HG02610 (cell line): ENCODE results near the gene TUBB8B.
"Not testable (repeated sequence)": the region's sequence is repeated elsewhere in the genome, so short reads cannot be mapped to it uniquely, and the experiment has no call there.

Experiments used
- ATAC-seq: cut with Tn5 transposase; IDR thresholded peaks from one replicate; pipeline ENCODE4 v1.9.1; 2021; ENCODE audit warnings: mild to moderate bottlenecking, moderate library complexity; ENCODE audit not compliant: unreplicated experiment

TUBB8B gene

GRCh38 chr18:49176-49665 is at the start of gene TUBB8B:
TSS of gene TUBB8B (minus strand) at chr18:49615. CDS start at chr18:49557, 58 bp downstream.
- ATAC-seq, result not testable (repeated sequence)

GRCh38 chr18:97252-97914 is 48.0 kb upstream of the TUBB8B start:
- ATAC-seq, result not testable (repeated sequence)

- not testable (repeated sequence) for ATAC-seq
These were observed 47.3 kb upstream of the TUBB8B start for GRCh38 chr18:96767-97131.

GRCh38 chr18:96101-96766 is 46.8 kb upstream of the TUBB8B start:
- ATAC-seq, result not testable (repeated sequence)

- not testable (repeated sequence) for ATAC-seq
These were observed 46.2 kb upstream of the TUBB8B start for GRCh38 chr18:95580-95979.

GRCh38 chr18:93897-94408 is 44.5 kb upstream of the TUBB8B start:
- ATAC-seq, result not testable (repeated sequence)

- not testable (repeated sequence) for ATAC-seq
These were observed 42.1 kb upstream of the TUBB8B start for GRCh38 chr18:91561-91960.

GRCh38 chr18:90396-91193 is 41.2 kb upstream of the TUBB8B start:
- ATAC-seq, result not testable (repeated sequence)

- ATAC-seq, result not testable (repeated sequence)
These were observed 39.7 kb upstream of the TUBB8B start for GRCh38 chr18:89124-89523.

- ATAC-seq, result not testable (repeated sequence)
These were observed 35.4 kb upstream of the TUBB8B start for GRCh38 chr18:84801-85200.

- not testable (repeated sequence) for ATAC-seq
These were observed 33.3 kb upstream of the TUBB8B start for GRCh38 chr18:82626-83209.

- not testable (repeated sequence) for ATAC-seq
These were observed 31.5 kb upstream of the TUBB8B start for GRCh38 chr18:80881-81280.

- not testable (repeated sequence) for ATAC-seq
These were observed 30.8 kb upstream of the TUBB8B start for GRCh38 chr18:80202-80601.

- not testable (repeated sequence) for ATAC-seq
These were observed 26.2 kb upstream of the TUBB8B start for GRCh38 chr18:75525-76160.

- ATAC-seq, result not testable (repeated sequence)
These were observed 23.9 kb upstream of the TUBB8B start for GRCh38 chr18:73181-73777.

- not testable (repeated sequence) for ATAC-seq
These were observed 18.3 kb upstream of the TUBB8B start for GRCh38 chr18:67701-68100.

GRCh38 chr18:64279-64678 is 14.9 kb upstream of the TUBB8B start:
- not testable (repeated sequence) for ATAC-seq

GRCh38 chr18:63656-64055 is 14.2 kb upstream of the TUBB8B start:
- ATAC-seq, result not testable (repeated sequence)

- ATAC-seq, result not testable (repeated sequence)
These were observed 5.0 kb upstream of the TUBB8B start for GRCh38 chr18:54388-54787.

GRCh38 chr18:48696-49095 is 719 bp downstream of the TUBB8B start:
- not testable (repeated sequence) for ATAC-seq
